Anterior cingulate cortex (tissue), 58 donors: ENCODE data around the gene TIGD3.
A peak's percentile ranks its signal among the peaks of the same experiment; 100 is the strongest.
"Not testable (repeated sequence)": the region's sequence is repeated elsewhere in the genome, so short reads cannot be mapped to it uniquely, and the experiment has no call there.

Source experiments
- DNase-seq, 58 donors: peaks; one replicate each; lab custom pipeline; 2025; lab: John Stamatoyannopoulos, UW

Gene TIGD3

GRCh38 chr11:65321828-65322485 lies 32.6 kb upstream of the TIGD3 start:
- peak in 2 of 58 donors; percentile 29 to 34 for DNase-seq

- DNase-seq: no peak
Measured at GRCh38 chr11:65323813-65324212, 30.7 kb upstream of the TIGD3 start.

- DNase-seq: no peak
Measured at GRCh38 chr11:65325435-65325834, 29.1 kb upstream of the TIGD3 start.

- DNase-seq: no peak
Measured at GRCh38 chr11:65327021-65327420, 27.5 kb upstream of the TIGD3 start.

- DNase-seq: no peak
Measured at GRCh38 chr11:65329478-65329877, 25.1 kb upstream of the TIGD3 start.

GRCh38 chr11:65329944-65330403 lies 24.6 kb upstream of the TIGD3 start:
- DNase-seq: peak in 51 of 58 donors; percentile 17 to 95 (median 64)

GRCh38 chr11:65330544-65330943 lies 24.0 kb upstream of the TIGD3 start:
- DNase-seq: no peak

GRCh38 chr11:65332591-65332990 lies 22.0 kb upstream of the TIGD3 start:
- DNase-seq: not testable (repeated sequence)

- DNase-seq: no peak
Measured at GRCh38 chr11:65334696-65335295, 19.8 kb upstream of the TIGD3 start.

- no peak for DNase-seq
Measured at GRCh38 chr11:65338676-65339075, 15.9 kb upstream of the TIGD3 start.

- DNase-seq: peak in 8 of 58 donors; percentile 13 to 39 (median 23)
Measured at GRCh38 chr11:65340226-65340625, 14.3 kb upstream of the TIGD3 start.

GRCh38 chr11:65341856-65342255 lies 12.7 kb upstream of the TIGD3 start:
- no peak for DNase-seq

GRCh38 chr11:65351511-65351910 lies 3.0 kb upstream of the TIGD3 start:
- DNase-seq: no peak

GRCh38 chr11:65352783-65353182 lies 1.8 kb upstream of the TIGD3 start:
- no peak for DNase-seq

GRCh38 chr11:65353376-65353775 lies 1.2 kb upstream of the TIGD3 start:
- no peak for DNase-seq

- peak in 32 of 58 donors; percentile 22 to 70 (median 52) for DNase-seq
Measured at GRCh38 chr11:65353900-65354264, 669 bp upstream of the TIGD3 start.

- DNase-seq: peak in 7 of 58 donors; percentile 25 to 53 (median 41)
Measured at GRCh38 chr11:65355013-65355775, 643 bp downstream of the TIGD3 start.

GRCh38 chr11:65355776-65356393 lies 1.3 kb downstream of the TIGD3 start:
- peak in 32 of 58 donors; percentile 7 to 58 (median 26) for DNase-seq

- DNase-seq: no peak
Measured at GRCh38 chr11:65356394-65356972, 1.9 kb downstream of the TIGD3 start.

- DNase-seq: no peak
Measured at GRCh38 chr11:65357856-65358356, 3.4 kb downstream of the TIGD3 start.
